NCI-H2227 (cell line): ENCODE data around the gene TRERF1.
A peak's percentile ranks its signal among the peaks of the same experiment; 100 is the strongest.

ENCODE experiments used
- DNase-seq: peaks from one replicate; lab custom pipeline; 2025; ENCODE audit not compliant: unreplicated experiment; lab: John Stamatoyannopoulos, UW

TRERF1 gene

DNA sequence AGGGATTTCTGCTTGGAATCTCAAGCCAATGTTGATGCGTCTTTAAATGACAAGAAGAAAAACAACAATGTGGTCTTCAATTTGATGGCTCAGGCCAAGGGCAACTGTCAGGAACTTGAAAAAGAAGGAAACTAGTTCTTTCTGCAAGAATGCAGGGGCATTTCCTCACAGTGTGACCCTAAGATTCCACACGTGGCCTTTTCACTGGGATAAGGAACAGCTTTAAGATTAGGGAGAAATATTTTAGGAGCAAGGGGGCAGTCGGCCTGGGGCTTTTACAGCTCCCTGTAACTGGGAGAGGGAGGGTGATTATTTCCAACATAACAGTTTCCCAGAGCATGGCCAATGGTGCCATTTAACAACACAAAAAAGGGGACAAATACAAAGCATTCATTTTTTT is 194.7 kb downstream of the TRERF1 start:
- no peak for DNase-seq

DNA sequence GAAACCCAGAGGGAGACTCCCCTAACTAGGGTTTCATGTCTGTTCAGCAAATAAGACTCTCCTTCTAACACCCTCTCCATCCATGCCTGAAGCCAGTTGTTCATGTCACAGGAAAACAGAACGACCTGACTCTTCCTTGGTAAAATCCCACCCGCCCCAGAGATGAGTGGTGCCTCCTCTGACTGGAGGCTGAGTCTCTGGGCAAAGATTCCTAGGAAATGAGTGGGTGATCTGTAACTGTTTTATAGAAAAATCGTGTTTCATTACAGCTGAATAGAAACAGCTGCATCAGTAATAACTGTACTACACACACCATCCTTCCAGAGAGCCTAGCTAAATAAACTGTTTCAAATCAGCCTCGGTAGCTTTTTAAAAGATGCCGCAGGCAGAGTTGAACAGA is 196.7 kb downstream of the TRERF1 start:
- no peak for DNase-seq

DNA sequence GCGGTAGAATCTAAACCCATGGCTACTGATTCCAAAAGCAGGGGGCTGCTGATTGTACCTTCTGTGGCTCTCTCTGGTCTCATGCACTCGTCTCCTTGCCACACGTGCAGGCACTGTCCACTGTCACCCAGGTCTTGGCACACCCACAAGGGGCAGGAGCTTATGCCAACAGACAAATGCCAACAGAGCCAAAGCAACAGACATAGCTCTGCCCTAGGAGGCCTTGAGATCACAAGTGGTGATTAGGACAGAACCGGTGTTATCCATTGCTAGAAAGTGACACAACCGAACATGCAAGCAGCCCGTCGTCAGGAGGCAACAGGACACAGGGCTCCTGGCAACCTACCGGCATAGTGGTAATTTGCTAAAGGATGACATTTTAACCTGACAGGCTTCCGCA is 197.2 kb downstream of the TRERF1 start:
- DNase-seq, result no peak

DNA sequence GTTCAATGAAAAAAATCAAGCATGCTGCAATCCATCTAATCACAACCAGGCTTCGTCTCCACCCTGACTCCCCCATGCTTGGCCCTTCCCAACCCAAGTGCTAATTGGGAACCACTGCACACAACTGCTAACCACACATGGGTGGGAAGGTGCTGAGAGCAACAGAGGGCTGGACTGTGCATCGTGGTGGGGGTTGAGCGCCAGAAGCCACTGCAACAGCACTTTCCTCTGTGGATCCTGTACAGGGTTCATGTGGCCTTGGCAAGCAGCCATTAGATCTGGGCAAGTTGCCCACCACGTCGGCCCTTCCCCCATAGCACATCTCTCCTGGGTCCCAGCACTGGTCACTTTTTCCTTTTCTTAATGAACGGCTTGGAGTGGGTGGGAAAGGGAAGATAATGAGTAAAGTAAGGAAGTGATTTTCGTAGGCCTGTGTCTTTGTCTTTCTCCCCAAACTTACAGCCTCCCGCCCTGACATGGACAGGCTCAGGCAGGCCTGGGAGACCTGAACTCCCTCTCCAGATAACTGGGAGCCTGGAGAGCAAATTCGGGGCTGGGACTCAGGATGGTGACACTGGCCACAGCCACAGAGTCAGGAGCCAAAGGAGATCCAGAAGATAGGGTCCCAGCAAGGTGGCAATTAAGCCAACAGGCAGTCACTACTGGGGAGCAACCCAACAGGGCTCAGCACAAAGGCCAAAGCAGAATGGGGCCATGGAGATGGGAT is 199.7 kb downstream of the TRERF1 start:
- peak; percentile 46 for DNase-seq

DNA sequence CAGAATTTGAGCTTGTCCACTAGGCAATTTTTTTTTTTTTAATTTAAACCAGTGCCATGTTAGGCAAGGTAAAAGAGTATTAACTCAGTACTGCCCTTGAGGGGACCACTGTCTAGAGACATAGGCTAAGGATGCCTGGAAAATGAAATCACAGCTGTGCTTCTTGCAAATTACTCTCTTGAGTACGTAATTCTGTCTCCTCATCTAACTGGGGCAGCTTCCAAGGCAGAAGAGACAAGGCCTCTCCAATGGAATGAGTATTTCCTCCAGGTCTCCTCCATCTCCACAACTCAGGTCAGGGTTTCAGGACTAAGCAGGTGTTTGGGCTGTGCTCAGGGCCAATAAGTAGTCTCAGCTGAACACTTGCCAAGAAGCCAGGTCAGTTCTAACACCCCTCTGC is 200.2 kb downstream of the TRERF1 start:
- DNase-seq, result peak; percentile 27

- no peak for DNase-seq
These were observed 201.3 kb downstream of the TRERF1 start for GRCh38 chr6:42250274-42250931.

GRCh38 chr6:42249279-42249678 is 202.4 kb downstream of the TRERF1 start:
- DNase-seq, result no peak

DNA sequence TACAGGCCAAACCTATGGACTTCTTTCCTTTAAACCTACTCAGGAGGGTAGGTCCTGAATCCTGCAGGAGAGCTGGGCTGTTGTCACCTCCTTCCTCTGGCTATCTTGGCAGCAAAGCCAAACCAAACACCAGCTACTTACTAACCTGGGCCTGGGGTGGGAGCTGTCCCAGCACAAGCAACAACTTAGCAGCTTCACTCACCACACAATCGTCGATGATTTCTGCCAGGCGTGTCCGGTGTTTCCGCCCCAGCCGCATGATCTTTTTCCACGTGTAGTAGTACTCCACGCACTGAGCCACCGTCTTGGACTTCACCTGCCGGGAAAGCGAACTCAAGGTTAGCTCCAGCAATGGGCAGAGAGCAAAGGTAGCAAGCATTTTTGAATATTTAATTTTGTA is 208.7 kb downstream of the TRERF1 start:
- no peak for DNase-seq

- DNase-seq, result no peak
These were observed 209.8 kb downstream of the TRERF1 start for GRCh38 chr6:42241915-42242314.

DNA sequence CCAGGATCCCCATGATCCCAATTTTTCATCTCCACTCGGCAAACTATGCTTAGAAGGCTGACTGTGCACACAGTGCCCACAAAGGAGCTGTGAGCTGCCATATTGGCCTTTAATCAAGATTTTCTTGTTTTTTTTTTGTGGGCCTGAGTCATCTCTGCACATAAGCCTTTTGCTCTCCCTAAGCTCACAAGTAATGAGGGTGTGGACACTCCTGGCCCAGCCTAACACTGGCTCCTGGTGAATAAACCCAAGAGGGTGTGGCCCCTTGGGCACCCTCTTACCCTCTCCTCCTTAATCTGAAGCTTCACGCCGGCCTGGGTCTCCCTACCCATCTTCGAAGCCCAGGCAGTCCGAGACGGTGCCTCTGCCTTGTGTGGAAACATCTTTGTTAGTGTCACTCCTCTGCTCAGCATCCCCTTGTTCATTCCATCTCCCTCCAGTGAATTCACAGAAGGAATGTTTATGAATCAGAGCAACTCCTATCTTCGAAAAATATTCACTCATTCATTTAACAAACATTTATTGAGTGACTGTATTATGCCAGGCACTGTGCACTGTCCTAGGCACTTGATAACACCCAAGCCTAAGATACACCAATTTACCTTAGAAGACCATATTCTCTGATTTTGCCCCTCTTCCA is 211.9 kb downstream of the TRERF1 start:
- no peak for DNase-seq

GRCh38 chr6:42239333-42239732 is 212.4 kb downstream of the TRERF1 start:
- DNase-seq, result peak; percentile 15

DNA sequence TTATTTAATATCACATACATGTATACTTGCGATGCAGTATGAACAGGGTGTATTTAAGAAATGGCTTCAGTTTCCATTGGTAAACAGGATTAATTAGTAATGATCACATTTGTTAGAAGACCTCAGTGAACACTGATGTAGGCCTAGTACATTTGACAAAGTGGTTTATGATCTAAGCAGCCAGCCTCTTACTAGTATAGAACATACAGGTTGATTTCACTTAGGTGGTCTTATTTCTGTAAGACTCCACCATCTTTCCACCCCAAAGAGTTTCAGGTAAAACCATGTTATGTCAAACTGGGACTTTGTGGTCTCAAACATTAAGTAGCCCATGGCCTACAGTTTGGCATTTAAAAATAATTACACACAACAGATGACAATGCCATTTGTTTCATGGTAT is 213.9 kb downstream of the TRERF1 start:
- no peak for DNase-seq

DNA sequence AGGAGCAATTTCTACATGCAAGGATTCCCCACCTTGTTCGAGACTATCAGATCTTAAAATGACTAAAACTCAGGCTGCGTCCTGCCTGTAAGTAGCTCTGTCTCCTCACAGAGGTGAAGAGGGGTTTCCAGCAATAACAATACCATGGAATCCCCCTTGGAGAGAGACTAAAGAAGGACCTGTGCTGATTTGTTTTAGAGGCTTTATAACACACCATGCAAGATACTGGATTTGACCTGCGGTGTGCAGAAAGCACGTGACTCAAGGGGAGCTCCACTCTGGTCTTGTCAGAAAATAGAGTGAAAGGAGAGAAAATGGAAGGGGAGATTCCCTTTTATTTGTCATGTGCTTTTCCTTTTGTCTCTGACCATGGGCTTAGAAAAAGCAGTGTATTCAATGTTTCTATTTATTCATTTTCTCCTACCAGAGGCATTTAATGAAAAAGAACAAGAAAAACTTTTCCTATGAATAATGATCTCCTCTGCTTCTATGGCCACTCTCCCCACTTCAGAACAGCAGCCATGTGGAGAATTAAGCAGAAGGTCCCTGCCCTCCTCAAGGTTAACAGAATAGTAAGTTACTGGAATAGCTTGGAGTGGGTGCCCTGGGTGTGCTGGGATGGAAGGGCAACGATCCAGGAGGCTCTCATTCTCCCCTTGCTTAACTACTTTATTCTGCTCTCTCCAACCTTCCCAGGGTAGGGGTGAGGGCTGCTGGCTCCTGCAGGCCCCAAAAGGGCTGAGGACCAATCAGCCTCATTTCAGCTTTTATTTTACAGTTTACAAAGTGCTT is 214.8 kb downstream of the TRERF1 start:
- DNase-seq, result no peak

- no peak for DNase-seq
These were observed 215.7 kb downstream of the TRERF1 start for GRCh38 chr6:42236030-42236429.

GRCh38 chr6:42232035-42232434 is 219.7 kb downstream of the TRERF1 start:
- DNase-seq, result no peak

GRCh38 chr6:42230345-42231321 is 221.1 kb downstream of the TRERF1 start:
- DNase-seq, result peak; percentile 15

DNA sequence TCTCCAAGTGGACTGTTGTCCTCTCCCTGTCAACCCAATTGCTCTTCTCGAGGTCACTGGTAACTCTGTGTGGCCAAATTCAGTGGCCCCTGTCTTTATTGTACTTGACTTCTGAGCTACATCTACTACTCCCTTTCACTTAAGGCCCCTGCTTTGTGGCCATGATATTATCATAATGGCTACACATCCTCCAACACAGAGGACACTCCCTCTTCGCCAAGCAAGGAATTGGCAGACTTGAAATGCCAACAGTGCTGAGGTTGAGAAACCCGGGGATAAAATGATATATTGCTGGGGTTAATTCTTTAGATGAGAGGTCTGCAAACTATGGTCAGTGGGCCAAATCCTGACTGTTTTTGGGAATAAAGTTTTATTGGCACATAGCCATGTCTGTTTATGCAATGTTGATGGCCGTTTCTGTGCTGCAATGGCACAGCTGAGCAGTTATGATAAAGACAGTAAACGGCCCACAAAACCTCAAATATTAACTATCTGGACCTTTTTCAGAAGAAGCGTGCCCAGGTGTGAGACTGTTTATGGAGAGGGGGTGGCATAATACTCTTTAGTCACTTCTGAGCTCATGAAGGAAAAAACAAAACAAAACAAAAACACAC is 222.1 kb downstream of the TRERF1 start:
- no peak for DNase-seq

GRCh38 chr6:42228305-42228704 is 223.4 kb downstream of the TRERF1 start:
- no peak for DNase-seq

GRCh38 chr6:42227173-42227850 is 224.4 kb downstream of the TRERF1 start:
- DNase-seq, result no peak
